ENCODE results near the gene FAM118A. TPM values are rescaled to one million over a fixed set of nuclear protein-coding genes. Genes with fewer than 3 reads are reported as not detected.
"Not testable (repeated sequence)": the region's sequence is repeated elsewhere in the genome, so short reads cannot be mapped to it uniquely, and the experiment has no call there.

FAM118A gene
- total RNA-seq, 2 donors from 2014 or later, result 60.8 to 215 TPM

DNA sequence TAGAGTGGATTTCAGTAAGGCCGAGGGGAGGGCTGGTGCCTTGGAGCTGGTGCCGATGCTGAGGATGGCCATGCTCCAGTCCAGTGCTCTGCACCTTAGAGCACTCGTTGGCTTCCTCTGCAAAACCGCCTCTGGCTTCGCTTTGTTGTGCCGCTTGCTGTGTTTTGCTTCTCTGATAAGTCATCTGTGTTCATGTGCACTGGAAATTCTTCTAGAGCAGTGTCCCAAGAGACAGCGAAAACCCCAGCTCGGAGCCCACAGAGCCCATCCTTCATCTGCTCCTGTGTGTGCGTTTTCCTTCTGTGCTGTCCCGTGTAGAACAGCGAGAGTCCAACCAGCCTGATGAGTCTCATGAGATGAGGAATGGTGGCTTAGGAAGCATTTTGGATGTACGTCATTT, 12.1 kb downstream of the FAM118A start:
- peaks cover 0 to 8% of the 10 kb centered on the region in 2 donors for H3K36me3 ChIP-seq
- peaks cover 28% of the 10 kb centered on the region for H3K4me1 ChIP-seq (replicated peaks)
- H3K27ac ChIP-seq, result peak overlapping the region in 1 of 2 donors; percentile 50
- no peaks in the 10 kb centered on the region for H3K27me3 ChIP-seq (replicated peaks; ENCODE audit: insufficient read depth)
- intact Hi-C loops (cut with DNase I), result no loop called here
- DNase-seq (ENCODE audit: low spot score), result no peak
- no peak overlapping the region for H3K4me3 ChIP-seq
- TF ChIP-seq, protein P1, sequence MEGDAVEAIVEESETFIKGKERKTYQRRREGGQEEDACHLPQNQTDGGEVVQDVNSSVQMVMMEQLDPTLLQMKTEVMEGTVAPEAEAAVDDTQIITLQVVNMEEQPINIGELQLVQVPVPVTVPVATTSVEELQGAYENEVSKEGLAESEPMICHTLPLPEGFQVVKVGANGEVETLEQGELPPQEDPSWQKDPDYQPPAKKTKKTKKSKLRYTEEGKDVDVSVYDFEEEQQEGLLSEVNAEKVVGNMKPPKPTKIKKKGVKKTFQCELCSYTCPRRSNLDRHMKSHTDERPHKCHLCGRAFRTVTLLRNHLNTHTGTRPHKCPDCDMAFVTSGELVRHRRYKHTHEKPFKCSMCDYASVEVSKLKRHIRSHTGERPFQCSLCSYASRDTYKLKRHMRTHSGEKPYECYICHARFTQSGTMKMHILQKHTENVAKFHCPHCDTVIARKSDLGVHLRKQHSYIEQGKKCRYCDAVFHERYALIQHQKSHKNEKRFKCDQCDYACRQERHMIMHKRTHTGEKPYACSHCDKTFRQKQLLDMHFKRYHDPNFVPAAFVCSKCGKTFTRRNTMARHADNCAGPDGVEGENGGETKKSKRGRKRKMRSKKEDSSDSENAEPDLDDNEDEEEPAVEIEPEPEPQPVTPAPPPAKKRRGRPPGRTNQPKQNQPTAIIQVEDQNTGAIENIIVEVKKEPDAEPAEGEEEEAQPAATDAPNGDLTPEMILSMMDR (IDR thresholded peaks at IDR 0.05), result no peak
- TF ChIP-seq POLR2AphosphoS5 (IDR thresholded peaks at IDR 0.05) (no peak), POLR2A (IDR thresholded peaks at IDR 0.05) (no peak)
- 96% methylated on average over 12 of the region's 12 CpGs for WGBS
- no peaks in the 10 kb centered on the region for H3K9me3 ChIP-seq

DNA sequence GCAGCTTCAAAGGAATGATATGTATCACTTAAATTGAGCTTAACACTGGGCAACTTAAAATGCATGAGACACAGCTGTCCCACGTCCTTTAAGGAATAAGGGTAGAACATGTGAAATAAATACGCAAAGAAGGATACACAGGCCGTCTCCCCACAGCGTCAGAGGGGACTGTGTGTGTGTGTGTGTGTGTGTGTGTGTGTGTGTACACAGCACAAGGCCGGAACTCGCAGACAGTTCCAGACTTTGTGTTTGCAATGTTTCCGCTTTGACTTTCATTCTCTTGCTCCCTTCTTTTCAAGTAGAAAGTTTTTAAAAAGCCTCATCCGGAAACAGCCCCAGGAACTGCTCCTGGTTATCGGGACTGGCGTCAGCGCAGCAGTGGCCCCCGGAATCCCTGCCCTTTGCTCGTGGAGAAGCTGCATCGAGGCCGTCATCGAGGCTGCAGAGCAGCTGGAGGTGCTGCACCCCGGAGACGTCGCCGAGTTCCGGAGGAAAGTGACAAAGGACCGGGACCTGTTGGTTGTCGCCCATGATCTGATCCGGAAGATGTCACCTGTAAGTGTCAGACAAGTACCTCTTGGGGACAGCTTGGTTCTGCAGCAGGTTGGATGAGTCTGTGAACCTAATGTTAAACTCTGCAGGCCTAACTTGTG, 13.3 kb downstream of the FAM118A start:
- Histone ChIP-seq H3K9me3 (no peaks in the 10 kb centered on the region), H3K4me1 (replicated peaks) (peaks cover 18% of the 10 kb centered on the region), H3K27ac (peak overlapping the region; percentile 37 to 50), H3K4me3 (no peak overlapping the region), H3K27me3 (replicated peaks; ENCODE audit: insufficient read depth) (no peaks in the 10 kb centered on the region), H3K36me3 (peaks cover 0 to 15% of the 10 kb centered on the region in 2 donors)
- WGBS, result 60% methylated on average over 24 of the region's 24 CpGs
- intact Hi-C loops (cut with DNase I), result no loop called here
- peak; percentile 49 for DNase-seq (ENCODE audit: low spot score)
- TF ChIP-seq, protein P1 (IDR thresholded peaks at IDR 0.05), result no peak
- TF ChIP-seq POLR2AphosphoS5 (IDR thresholded peaks at IDR 0.05) (peak; percentile 4), POLR2A (IDR thresholded peaks at IDR 0.05) (no peak)

DNA sequence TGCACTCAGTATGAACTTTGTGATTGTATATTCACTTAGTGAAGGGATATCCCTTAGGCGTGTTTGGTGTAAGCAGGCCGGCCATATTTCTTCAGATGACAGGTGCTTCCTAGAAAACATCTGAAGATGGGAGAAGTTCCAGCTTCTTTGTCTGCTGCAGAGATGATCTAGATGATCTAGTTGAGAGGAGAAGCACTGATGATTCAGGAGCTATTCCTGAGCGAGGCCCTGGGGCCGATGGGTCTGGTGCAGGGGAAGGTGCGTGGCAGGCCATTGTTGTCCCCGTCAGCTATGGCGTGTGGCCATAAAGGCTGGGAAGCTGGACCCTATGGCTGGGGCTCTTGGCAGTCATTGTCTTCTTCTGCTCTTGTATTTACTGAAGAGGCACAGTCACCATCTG, 14.0 kb downstream of the FAM118A start:
- no peaks in the 10 kb centered on the region for H3K9me3 ChIP-seq
- peak overlapping the region in 1 of 2 donors; percentile 6 for H3K27ac ChIP-seq
- intact Hi-C loops (cut with DNase I), result no loop called here
- TF ChIP-seq POLR2A (IDR thresholded peaks at IDR 0.05), result no peak
- no peaks in the 10 kb centered on the region for H3K27me3 ChIP-seq (replicated peaks; ENCODE audit: insufficient read depth)
- 76% methylated on average over 7 of the region's 7 CpGs for WGBS
- H3K4me1 ChIP-seq (replicated peaks), result peaks cover 15% of the 10 kb centered on the region
- peaks cover 0 to 15% of the 10 kb centered on the region in 2 donors for H3K36me3 ChIP-seq
- DNase-seq (ENCODE audit: low spot score), result no peak
- H3K4me3 ChIP-seq, result no peak overlapping the region

DNA sequence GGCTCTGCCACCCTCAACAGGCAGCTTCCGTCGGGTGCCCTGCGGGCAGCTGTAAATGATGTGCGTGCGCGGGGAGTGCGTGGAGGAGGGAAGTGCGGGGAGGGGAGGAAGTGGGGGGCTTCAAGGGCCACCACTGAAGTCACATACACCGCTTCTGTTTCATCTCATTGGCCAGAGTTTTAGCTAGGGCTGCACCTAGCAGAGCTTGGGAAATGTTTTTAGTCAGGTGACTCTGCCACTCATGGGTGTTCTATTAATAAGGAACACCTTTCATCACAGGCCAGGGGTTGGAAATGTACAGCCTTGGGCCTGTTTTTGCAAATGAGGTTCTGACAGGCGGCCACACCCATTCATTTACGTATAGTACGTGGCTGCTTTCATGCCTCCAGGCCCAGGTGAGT, 14.6 kb downstream of the FAM118A start:
- no peaks in the 10 kb centered on the region for H3K27me3 ChIP-seq (replicated peaks; ENCODE audit: insufficient read depth)
- H3K9me3 ChIP-seq, result no peaks in the 10 kb centered on the region
- intact Hi-C loops (cut with DNase I), result no loop called here
- DNase-seq (ENCODE audit: low spot score), result no peak
- H3K4me3 ChIP-seq, result no peak overlapping the region
- WGBS, result 79% methylated on average over 12 of the region's 12 CpGs
- H3K4me1 ChIP-seq (replicated peaks), result peaks cover 14% of the 10 kb centered on the region
- peaks cover 0 to 15% of the 10 kb centered on the region in 2 donors for H3K36me3 ChIP-seq
- TF ChIP-seq, protein P1 (IDR thresholded peaks at IDR 0.05), result no peak
- no peak for TF ChIP-seq POLR2AphosphoS5 (IDR thresholded peaks at IDR 0.05)
- no peak for TF ChIP-seq POLR2A (IDR thresholded peaks at IDR 0.05)
- peak overlapping the region in 1 of 2 donors; percentile 6 for H3K27ac ChIP-seq

DNA sequence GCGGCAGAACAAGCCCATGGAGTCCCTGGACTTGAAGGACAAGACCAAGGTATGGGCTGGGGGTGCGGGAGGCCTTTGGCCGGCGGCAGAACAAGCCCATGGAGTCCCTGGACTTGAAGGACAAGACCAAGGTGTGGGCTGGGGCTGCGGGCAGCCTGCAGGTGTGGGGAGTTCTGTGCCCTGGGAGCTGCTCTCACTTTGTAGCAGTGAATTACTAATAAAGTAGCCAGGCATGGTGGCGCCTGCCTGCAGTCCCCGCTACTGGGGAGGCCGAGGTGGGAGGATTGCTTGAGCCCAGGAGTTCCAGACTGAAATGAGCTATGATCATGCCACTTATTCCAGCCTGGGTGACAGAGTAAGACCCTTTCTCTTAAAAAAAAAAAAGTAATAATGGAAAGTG, 18.5 kb downstream of the FAM118A start:
- H3K4me3 ChIP-seq; H3K4me1 ChIP-seq (replicated peaks); H3K9me3 ChIP-seq; H3K27me3 ChIP-seq (replicated peaks; ENCODE audit: insufficient read depth); DNase-seq (ENCODE audit: low spot score); intact Hi-C loops (cut with DNase I): not testable (repeated sequence)
- WGBS, result 92% methylated on average over 7 of the region's 8 CpGs
- Histone ChIP-seq H3K27ac (peak overlapping the region; percentile 1 to 57), H3K36me3 (peaks cover 0 to 12% of the 10 kb centered on the region in 2 donors)

All from prostate gland (tissue), 2 donors.